MM.1S (cell line): ENCODE data around the gene AUTS2.

ENCODE experiments used
- EZH2 ChIP-seq: fragments of 300-600 bp; sonication (generic); optimal IDR thresholded peaks from 2 replicates; pipeline ENCODE3; 2017; ENCODE audit warnings: low read depth, mild to moderate bottlenecking, antibody characterized with exemption, low read length, mixed read lengths
- TF ChIP-seq, protein P1 (sequence below): fragments of 300-600 bp; sonication (generic); IDR thresholded peaks from 2 replicates; pipeline ENCODE4 v1.5.1; 2016; ENCODE audit warnings: antibody characterized with exemption, low read length, mixed read lengths

DNA sequence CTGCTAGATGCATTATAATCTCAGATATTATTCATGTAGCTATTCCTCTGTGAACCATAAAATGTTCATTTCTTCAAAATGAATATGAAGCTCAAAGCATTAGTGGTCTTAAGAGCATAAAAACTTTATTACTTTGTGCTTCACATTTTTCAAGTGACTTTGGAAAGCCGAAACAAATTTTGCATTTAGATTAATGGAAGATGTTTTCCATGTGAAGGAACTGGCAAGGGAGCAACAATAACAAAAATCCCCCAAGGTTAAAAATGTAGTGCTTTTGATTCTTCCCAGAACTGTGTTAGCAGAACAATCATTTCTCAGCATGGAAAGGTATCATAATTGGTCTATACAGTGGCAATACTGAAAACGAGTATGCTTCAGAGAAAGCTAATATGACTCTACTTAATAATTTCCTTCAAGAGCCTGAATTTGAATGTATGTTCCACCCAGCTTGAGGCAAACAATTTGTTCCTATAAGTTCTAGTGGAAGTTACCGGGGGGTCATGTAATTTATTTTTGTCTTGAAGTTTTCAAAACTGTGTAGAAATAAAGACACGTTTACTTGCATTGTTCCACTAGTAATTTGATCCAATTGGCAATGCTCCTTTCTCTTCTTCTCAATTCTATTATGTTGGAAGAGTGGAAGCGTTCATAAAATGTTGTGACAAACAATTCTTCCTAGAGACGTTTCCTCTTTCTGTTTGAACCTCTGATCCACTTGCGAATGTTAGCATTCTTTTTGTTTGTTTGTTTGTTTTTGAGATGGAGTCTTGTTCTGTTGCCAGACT lies 665.4 kb downstream of the AUTS2 start:
- TF ChIP-seq, protein P1, sequence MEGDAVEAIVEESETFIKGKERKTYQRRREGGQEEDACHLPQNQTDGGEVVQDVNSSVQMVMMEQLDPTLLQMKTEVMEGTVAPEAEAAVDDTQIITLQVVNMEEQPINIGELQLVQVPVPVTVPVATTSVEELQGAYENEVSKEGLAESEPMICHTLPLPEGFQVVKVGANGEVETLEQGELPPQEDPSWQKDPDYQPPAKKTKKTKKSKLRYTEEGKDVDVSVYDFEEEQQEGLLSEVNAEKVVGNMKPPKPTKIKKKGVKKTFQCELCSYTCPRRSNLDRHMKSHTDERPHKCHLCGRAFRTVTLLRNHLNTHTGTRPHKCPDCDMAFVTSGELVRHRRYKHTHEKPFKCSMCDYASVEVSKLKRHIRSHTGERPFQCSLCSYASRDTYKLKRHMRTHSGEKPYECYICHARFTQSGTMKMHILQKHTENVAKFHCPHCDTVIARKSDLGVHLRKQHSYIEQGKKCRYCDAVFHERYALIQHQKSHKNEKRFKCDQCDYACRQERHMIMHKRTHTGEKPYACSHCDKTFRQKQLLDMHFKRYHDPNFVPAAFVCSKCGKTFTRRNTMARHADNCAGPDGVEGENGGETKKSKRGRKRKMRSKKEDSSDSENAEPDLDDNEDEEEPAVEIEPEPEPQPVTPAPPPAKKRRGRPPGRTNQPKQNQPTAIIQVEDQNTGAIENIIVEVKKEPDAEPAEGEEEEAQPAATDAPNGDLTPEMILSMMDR: no peak
- no peak for TF ChIP-seq EZH2
